ENCODE measurements around the gene VPS8.

DNA sequence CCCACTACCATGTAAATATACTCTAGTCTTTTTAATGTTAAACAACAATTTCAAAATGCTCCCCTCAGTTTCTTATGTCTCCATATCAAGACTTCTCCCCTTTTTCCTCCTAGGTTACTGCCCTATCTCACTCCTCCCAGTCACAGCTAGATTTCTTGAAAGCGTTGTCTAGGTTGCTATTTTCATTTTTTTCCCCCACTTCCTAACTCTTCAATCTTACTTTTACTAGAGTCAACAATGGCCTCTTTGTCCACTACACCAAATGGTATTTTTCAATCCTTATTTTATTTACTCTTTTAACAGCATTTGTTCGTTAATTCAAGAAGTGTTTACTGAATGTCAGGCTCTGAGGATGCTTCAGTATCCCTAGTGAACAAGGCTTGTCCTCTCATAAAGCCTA, 84.4 kb downstream of the VPS8 start:
- TF ChIP-seq EP300 (IDR thresholded peaks at IDR 0.05; ENCODE audit: borderline replicate concordance in 1 of 2, low read depth in 2 of 2, low read length in 2 of 2) (no peak), POLR2AphosphoS5 (IDR thresholded peaks at IDR 0.05; ENCODE audit: low read depth, low read length) (no peak), POLR2A (IDR thresholded peaks at IDR 0.05; ENCODE audit: control extremely low read depth in 1 of 2, low read depth in 2 of 2, low read length in 2 of 2) (no peak), TAF7 (optimal IDR thresholded peaks at IDR 0.05; ENCODE audit: borderline replicate concordance, low read depth, low read length) (no peak)
- TF ChIP-seq, protein P1, sequence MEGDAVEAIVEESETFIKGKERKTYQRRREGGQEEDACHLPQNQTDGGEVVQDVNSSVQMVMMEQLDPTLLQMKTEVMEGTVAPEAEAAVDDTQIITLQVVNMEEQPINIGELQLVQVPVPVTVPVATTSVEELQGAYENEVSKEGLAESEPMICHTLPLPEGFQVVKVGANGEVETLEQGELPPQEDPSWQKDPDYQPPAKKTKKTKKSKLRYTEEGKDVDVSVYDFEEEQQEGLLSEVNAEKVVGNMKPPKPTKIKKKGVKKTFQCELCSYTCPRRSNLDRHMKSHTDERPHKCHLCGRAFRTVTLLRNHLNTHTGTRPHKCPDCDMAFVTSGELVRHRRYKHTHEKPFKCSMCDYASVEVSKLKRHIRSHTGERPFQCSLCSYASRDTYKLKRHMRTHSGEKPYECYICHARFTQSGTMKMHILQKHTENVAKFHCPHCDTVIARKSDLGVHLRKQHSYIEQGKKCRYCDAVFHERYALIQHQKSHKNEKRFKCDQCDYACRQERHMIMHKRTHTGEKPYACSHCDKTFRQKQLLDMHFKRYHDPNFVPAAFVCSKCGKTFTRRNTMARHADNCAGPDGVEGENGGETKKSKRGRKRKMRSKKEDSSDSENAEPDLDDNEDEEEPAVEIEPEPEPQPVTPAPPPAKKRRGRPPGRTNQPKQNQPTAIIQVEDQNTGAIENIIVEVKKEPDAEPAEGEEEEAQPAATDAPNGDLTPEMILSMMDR (IDR thresholded peaks at IDR 0.05; ENCODE audit: control extremely low read depth in 1 of 3, insufficient read depth in 1 of 3, low read depth in 1 of 3, low read length in 3 of 3), result no peak
